A673 (cell line): ENCODE results near the gene GPC6. TPM values are rescaled to one million over a fixed set of nuclear protein-coding genes. Genes with fewer than 3 reads are reported as not detected.

Experiments used
- BruUV-seq: library from RNA; stranded (reverse); fragments of 400-500 nt; replicated peaks from 2 replicates; lab custom pipeline; 2021; lab: Mats Ljungman, UMichigan
- CTCF ChIA-PET: fragments of 300-600 bp; sonication (Branson Sonifier 250); formaldehyde crosslinking; loops from one replicate; lab custom pipeline; 2022; ENCODE audit warnings: antibody characterized with exemption; lab: Charles Lee
- POLR2A ChIA-PET: fragments of 300-600 bp; sonication (Branson Sonifier 250); formaldehyde crosslinking; loops from one replicate; lab custom pipeline; 2022; ENCODE audit warnings: antibody characterized with exemption; ENCODE audit not compliant: low non-redundant PET; lab: Charles Lee
- DNase-seq: peaks from one replicate; pipeline ENCODE4 v3.0.0-alpha.2; 2015; ENCODE audit warnings: low spot score
- H3K27ac ChIP-seq: fragments of 200-600 bp; sonication (generic); 2 replicates; pipeline ENCODE4 v1.5.1; 2016; ENCODE audit warnings: mixed run types, low read depth, mild to moderate bottlenecking, mixed read lengths, antibody characterized with exemption, low read length; ENCODE audit not compliant: poor library complexity, severe bottlenecking
- H3K27me3 ChIP-seq: fragments of 200-600 bp; sonication (generic); replicated peaks from 2 replicates; pipeline ENCODE4 v1.6.1; 2017; ENCODE audit warnings: mixed run types, low read depth, mild to moderate bottlenecking, mixed read lengths, antibody characterized with exemption, low read length; ENCODE audit not compliant: insufficient read depth, poor library complexity
- H3K36me3 ChIP-seq: fragments of 200-600 bp; sonication (generic); 2 replicates; pipeline ENCODE4 v1.6.1; 2016; ENCODE audit warnings: mixed run types, mild to moderate bottlenecking, mixed read lengths, antibody characterized with exemption, low read length; ENCODE audit not compliant: insufficient read depth, poor library complexity, severe bottlenecking
- H3K4me1 ChIP-seq: fragments of 200-600 bp; sonication (generic); 2 replicates; pipeline ENCODE4 v1.6.1; 2017; ENCODE audit warnings: mixed run types, mild to moderate bottlenecking, mixed read lengths, antibody characterized with exemption, low read length; ENCODE audit not compliant: insufficient read depth, poor library complexity, severe bottlenecking
- H3K4me3 ChIP-seq: fragments of 200-600 bp; sonication (generic); 2 replicates; pipeline ENCODE4 v1.5.1; 2016; ENCODE audit warnings: low read depth, mixed run types, mild to moderate bottlenecking, mixed read lengths, low read length; ENCODE audit not compliant: poor library complexity, severe bottlenecking
- H3K9me3 ChIP-seq: fragments of 200-600 bp; sonication (generic); 2 replicates; pipeline ENCODE4 v1.6.1; 2016; ENCODE audit warnings: mixed run types, low read depth, mild to moderate bottlenecking, mixed read lengths, antibody characterized with exemption, low read length; ENCODE audit not compliant: poor library complexity, severe bottlenecking
- EZH2 ChIP-seq: fragments of 200-600 bp; sonication (generic); IDR thresholded peaks from 2 replicates; pipeline ENCODE4 v1.6.1; 2017; ENCODE audit warnings: borderline replicate concordance, low read depth, mild to moderate bottlenecking, mixed read lengths, antibody characterized with exemption, low read length; ENCODE audit not compliant: poor library complexity, severe bottlenecking
- intact Hi-C: fragments of 100-400 bp; cut with micrococcal nuclease; formaldehyde crosslinking; loops from one replicate; pipeline ENCODE4 v1.10.0; 2022; ENCODE audit not compliant: unreplicated experiment
- total RNA-seq: library from RNA; stranded (reverse); gene quantifications from 2 replicates; pipeline ENCODE4 v1.2.3, GENCODE V29; 2021
- TF ChIP-seq, protein P1 (sequence below): fragments of 300-800, 200-600 bp; sonication (generic); conservative IDR thresholded peaks from 2 replicates; pipeline ENCODE4 v1.5.1; 2017; ENCODE audit warnings: low read depth, mild to moderate bottlenecking, antibody characterized with exemption, low read length, moderate library complexity, mixed read lengths

GPC6 gene
- total RNA-seq, 1 experiment from 2014 or later = 23.3 TPM

DNA sequence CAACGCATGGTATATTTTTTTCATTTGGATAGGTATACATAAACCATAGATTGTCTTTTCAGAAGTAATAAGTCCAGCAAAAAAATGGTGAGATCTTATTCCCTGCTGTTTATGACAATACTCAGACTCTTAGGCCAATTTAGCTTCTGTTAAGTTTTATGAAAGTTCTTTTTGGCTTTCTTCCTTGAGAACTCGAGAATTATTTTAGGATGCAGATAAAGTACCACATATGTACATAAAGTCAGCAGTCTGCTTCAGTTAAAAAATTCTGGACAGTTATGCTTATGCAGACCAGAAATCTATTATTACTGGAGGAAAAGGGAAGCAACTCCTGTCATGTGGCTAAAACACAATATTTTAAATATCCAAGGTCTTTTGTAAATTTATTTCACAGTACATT, 422.9 kb downstream of the GPC6 start:
- ChIA-PET POLR2A (no interaction called here), CTCF (no interaction called here)
- no peaks in the 10 kb centered on the region for H3K9me3 ChIP-seq
- H3K36me3 ChIP-seq = no peaks in the 10 kb centered on the region
- no TSS peak for BruUV-seq
- H3K4me1 ChIP-seq = no peaks in the 10 kb centered on the region
- H3K27ac ChIP-seq = no peak overlapping the region
- no peaks in the 10 kb centered on the region for H3K27me3 ChIP-seq
- TF ChIP-seq, protein P1, sequence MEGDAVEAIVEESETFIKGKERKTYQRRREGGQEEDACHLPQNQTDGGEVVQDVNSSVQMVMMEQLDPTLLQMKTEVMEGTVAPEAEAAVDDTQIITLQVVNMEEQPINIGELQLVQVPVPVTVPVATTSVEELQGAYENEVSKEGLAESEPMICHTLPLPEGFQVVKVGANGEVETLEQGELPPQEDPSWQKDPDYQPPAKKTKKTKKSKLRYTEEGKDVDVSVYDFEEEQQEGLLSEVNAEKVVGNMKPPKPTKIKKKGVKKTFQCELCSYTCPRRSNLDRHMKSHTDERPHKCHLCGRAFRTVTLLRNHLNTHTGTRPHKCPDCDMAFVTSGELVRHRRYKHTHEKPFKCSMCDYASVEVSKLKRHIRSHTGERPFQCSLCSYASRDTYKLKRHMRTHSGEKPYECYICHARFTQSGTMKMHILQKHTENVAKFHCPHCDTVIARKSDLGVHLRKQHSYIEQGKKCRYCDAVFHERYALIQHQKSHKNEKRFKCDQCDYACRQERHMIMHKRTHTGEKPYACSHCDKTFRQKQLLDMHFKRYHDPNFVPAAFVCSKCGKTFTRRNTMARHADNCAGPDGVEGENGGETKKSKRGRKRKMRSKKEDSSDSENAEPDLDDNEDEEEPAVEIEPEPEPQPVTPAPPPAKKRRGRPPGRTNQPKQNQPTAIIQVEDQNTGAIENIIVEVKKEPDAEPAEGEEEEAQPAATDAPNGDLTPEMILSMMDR = no peak
- TF ChIP-seq EZH2 = no peak
- H3K4me3 ChIP-seq = no peak overlapping the region
- DNase-seq = no peak
- intact Hi-C loops = no loop called here

DNA sequence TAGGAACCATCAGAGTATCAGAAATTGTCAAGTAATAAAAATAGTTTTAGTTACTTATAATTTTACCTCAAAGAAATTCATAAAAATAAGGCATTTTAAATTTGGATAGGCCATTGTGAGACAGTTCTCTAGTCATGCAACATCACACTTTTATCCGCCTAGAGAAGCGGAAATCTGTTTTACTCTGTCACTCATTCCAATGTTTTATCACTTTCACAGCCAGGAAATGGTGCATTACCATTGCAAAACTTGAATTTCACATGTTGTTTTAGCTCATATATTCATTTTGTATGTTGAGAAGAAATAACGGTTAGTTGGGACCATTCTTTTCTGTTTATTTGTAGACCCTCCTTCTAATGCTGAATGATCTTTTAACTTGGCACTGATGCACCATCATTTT, 427.2 kb downstream of the GPC6 start:
- no peaks in the 10 kb centered on the region for H3K36me3 ChIP-seq
- intact Hi-C loops = no loop called here
- POLR2A ChIA-PET = no interaction called here
- BruUV-seq = no TSS peak
- H3K4me1 ChIP-seq = no peaks in the 10 kb centered on the region
- H3K27ac ChIP-seq = no peak overlapping the region
- TF ChIP-seq, protein P1 = no peak
- TF ChIP-seq EZH2 = no peak
- DNase-seq = no peak
- no peaks in the 10 kb centered on the region for H3K27me3 ChIP-seq
- H3K4me3 ChIP-seq = no peak overlapping the region
- peaks cover 11% of the 10 kb centered on the region for H3K9me3 ChIP-seq
- CTCF ChIA-PET = no interaction called here

DNA sequence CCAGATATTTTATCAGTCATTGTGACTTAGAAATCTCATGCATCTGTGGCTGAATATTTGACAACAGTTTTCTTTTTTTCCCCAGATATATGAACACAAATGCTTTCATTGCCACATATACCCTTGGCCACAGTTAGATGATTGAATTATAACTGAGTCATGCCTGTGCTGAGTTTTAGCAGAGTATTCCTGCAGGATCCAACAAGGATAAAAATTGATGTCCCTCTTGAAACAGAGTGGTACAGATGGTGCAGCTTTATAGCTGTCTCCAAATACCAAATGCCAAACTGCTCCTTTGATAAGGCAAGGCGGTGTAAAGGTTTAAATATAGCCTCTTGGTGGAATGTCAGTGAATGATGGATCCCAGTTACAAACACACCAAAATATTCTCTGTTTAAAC, 428.5 kb downstream of the GPC6 start:
- no peaks in the 10 kb centered on the region for H3K27me3 ChIP-seq
- intact Hi-C loops = loop anchor here (1.0 kb wide), 1 partner anchor 83 kb away; no protein-coding TSS in a partner anchor
- POLR2A ChIA-PET = no interaction called here
- no peaks in the 10 kb centered on the region for H3K36me3 ChIP-seq
- no peak overlapping the region for H3K4me3 ChIP-seq
- peaks cover 16% of the 10 kb centered on the region for H3K9me3 ChIP-seq
- TF ChIP-seq, protein P1 = no peak
- TF ChIP-seq EZH2 = no peak
- no peak for DNase-seq
- H3K27ac ChIP-seq = no peak overlapping the region
- CTCF ChIA-PET = no interaction called here
- no TSS peak for BruUV-seq
- H3K4me1 ChIP-seq = no peaks in the 10 kb centered on the region
